ENCODE measurements around the gene BOD1L1.

Gene BOD1L1

DNA sequence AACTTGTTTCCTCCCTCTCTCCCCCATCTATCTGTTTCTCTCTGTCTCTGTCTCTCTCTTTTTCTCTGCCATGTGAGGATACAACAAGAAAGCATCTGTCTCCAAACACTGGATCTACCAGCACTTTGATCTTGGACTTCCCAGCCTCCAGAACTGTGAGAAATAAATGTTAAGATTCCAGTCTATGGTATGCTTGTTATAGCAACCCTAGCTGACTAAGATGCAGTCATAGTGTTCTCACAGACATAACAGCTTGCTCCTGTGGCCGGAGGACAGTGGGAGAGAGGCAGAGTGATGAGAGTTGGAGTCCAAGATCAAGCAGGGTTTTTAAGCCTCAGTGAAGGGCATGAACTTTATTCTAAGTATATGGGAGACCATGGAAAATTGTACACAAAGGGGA is 74.4 kb downstream of the BOD1L1 start:
- DNase-seq, result no peak

DNA sequence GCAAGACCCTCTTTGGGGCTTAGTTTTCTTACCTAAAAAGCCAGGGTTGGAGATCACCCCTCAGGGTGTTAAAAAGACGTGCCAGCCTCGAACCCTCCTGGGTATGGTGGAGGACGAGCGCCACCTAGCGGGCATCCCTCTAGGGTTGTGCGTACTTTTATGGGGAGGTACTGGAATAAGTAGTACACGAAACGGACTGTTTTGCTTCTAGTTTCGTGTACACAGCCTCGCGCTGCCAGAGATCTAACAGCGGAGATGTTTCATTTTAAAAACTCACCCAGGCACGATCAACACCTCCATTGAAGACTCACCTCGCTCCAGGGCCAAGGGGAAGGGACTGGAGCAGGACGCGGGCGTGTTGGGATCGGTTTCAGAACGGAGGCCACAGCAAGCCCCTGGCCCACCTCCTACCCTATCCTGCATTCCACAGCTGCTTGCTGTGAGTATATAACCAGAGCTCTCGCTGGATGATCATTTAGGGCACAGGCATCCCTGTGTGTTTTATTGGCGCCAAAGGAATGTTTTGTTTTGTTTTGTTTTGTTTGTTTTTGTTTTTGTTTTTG is 78.5 kb downstream of the BOD1L1 start:
- peak; percentile 57 for DNase-seq

DNA sequence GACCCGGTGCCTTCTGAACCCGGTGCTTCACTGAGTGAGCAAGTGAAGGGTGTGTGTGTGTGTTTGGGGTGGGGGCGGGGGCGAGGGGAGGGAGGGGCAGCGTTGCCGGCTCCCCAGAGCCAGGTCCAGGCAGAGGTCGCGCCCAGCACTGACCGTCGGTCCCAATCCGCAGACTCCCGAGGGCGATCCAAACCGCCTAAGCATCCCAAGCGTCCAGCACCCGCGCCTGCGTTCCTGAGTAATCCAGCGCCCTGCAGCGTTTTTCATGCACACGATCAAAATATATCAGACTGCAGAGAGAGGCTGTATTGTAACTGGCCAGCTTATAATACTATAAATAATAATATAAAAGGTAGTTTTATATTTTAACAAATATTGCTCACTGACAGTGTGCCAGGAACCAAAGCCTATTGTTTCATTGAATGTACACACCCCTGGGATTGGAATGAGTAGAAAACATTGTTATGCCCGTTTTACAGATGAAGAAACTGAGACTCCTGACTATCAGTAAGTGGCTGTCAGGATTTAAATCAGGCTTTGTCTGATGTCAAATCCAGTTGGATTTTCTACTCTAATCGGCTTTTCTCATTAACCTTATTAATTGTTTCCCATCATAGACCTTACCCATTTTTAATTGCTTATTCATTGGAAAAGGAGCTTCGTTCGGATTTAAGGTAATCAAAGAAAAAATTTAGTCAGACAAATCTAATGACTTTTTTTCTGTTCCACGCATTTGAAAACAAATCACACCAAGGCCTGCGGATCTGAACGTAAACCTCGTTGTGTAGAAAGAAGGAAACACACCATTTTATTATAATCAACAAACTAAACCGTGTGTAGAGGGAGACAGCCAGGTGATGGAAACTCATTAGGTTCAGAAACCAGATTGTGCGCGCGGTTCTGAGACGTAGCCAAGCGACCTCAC is 79.2 kb downstream of the BOD1L1 start:
- no peak for DNase-seq

DNA sequence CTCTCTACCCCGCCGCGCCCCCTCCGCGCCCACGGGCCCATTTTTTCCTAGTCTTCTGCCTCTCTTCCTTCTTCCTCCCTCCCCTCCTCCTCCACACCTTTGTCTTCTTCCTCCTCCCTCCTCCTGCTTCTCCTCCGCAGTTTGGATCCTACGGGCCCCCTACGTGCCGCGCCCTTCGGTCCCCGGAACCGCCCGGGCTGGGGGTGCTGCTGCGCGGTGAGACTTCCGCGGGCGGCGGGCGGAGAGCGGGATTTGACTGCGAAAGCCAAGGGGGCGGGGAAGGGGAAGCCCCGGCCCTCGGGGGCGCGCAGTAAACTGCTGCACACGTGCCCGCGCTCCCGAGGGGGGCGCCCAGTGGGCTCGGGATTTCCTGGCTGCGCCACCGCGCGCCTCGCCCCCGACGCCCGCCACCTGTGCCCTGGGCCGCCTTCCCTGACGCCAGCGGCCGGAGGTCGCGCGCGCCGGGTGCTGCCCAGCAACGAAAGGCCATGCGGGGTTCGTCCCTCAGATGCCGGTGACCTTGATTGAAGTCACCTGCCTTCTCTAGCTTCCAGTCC is 80.0 kb downstream of the BOD1L1 start:
- DNase-seq, result no peak

DNA sequence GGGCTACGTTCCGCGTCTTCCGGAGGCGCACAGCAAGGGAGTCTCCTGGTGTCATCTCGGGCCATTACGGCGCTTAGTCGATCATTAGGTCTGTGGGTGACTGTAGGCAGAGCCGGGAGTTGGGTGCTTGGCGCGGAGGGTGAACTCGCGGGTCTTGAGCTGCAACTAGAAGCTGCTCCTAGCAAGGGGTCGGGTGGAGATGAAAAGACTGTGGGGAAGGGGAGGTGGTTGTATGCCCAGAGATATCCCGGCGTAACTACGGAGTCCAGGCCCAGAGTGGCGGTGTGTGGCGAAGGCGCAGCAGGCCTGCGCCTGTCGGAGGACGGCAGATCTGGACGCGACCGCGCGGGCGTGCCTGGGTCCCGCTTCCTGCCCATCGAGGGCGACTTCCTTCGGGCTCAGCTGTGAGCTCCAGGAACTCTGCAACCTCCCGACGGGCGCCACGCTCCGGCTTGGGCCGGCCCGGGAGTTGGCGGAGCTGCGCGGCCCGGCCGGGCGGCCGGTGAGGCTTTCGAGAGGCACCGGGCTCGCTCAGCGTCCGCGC is 80.5 kb downstream of the BOD1L1 start:
- no peak for DNase-seq

DNA sequence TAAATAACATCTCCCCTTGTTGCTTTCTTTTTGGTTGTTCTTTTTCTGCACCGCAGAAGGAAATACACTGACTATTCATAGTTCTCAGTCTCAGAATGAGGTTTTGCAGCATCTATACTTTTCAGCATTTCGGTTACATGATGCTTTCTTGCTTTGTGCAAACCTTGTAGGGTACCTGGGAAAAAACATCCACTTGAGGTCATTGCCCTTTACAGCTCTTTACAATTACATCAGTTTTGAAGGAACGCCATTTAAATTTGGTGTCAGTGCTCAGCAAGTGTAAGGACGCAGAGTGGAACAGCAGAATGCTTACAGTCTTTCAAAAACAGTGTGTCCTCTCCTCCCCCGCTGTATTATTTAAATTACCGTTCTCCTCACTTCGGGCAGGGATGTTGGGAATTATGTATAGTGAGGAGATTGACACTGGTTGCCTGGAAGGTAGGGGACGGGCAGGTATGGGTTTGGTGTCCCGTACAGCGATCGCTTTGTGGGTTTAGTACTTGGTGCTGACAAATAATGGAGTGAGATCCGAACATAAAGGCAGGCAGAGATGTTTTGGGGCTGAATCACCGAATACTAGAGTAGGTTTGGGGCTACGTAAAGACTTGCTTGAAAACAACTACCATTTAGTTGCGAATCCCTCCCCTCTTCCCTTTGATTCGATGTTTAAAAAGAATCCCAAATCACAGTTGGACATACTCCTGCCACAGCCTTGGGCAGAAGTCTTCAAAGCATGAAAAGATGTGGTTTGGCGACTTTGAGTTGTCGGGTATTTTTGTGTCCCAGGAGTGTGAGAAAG is 81.2 kb downstream of the BOD1L1 start:
- no peak for DNase-seq

DNA sequence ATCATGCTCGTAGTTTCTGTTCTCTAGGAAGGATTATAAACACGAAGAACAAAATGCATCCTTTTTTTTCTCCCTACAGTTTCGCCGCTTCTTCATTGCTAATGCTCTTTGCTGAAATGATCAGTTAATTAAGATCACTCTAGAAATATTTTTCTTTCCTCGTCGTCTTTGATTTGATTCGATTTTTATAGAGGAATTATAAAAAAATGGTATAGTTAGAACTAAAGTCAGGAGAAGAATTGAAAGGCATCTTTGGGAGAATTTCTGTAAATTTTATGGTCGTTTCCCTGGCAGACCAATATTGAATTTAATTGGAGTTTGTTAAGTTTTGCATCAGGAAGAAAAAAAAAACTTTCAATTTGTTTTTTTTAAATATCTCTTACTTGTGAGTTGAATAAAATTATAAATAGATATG is 82.1 kb downstream of the BOD1L1 start:
- no peak for DNase-seq

DNA sequence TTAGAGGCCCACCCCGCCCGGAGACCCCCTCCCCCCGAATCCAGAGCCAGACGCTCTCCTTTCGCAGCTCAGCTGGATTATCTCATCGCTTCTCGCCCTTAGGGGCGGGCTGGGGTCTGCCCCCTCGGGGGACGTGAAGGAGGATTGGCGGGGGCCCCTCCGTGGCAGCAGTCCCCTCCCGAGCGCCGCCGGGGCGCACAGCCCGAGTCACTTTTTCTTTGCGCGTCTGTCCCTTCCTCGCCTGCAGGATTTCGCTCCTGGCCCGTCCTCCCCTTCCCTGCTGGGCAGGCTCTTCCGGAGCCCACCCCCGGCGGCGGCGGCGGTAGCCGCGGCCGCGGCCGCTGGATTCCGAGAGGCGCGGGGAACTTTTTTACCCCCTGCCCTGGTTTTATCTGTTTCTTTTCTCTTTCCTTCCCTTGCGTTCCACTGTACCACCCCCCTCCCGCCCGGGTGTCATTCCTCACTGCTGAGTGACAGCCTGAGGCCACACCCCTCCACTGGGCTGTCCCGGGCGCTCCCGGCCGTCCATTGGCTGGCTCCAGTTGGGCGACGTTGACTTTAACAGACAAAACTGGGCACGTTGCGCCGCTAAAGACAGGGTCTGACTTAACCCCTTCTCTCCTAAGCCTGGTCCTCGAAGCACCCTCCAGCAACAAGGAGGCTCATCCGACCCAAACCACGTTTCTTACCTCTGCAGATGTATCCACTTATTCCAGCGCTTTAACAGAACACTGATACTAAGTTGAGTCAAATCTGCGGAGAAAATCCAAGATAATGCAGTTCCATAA is 82.7 kb downstream of the BOD1L1 start:
- DNase-seq, result peak; percentile 44

DNA sequence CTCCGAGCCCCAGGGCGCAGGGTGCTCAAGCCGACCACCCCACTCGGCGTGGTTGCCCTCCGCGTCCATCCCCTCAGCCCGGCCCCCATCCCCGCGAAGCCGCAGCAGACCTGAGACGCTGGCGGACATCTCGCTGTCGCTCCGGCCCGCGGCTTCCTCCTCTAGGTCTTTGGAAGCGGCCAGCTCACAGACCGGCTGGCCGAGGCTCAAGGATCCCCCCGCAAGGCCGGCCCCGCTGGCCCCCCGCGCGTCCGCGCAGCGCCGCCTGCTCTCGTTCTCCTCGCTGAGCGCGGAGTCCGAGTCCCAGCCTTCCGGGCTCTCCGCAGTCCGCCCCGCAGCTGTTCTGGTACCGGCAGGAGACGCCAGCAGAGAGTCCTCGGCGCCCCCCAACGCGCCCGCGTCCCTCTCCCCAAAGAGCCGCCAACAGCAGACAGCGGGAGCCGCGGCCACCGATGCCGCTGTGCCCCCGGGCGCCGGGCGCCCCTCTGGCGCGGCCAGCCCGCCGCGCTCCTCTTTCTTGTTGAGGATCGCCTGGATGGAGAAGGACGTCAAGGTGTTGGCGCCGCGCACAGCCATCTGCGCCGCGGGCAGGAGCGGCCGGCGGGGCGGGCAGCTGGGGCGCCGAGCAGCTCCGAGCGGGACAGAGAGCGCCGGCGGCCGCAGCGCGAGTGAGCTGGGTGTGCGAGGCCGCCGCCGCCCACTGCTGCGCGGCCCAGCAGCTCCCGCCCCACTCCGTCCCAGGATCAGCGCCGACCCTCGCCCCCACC is 83.5 kb downstream of the BOD1L1 start, which contains the start of gene NKX3-2:
NKX3-2 (minus strand) TSS at position 670 of the 767 bp plus-strand sequence; CDS start at position 576, 94 bp downstream.
- DNase-seq, result no peak

DNA sequence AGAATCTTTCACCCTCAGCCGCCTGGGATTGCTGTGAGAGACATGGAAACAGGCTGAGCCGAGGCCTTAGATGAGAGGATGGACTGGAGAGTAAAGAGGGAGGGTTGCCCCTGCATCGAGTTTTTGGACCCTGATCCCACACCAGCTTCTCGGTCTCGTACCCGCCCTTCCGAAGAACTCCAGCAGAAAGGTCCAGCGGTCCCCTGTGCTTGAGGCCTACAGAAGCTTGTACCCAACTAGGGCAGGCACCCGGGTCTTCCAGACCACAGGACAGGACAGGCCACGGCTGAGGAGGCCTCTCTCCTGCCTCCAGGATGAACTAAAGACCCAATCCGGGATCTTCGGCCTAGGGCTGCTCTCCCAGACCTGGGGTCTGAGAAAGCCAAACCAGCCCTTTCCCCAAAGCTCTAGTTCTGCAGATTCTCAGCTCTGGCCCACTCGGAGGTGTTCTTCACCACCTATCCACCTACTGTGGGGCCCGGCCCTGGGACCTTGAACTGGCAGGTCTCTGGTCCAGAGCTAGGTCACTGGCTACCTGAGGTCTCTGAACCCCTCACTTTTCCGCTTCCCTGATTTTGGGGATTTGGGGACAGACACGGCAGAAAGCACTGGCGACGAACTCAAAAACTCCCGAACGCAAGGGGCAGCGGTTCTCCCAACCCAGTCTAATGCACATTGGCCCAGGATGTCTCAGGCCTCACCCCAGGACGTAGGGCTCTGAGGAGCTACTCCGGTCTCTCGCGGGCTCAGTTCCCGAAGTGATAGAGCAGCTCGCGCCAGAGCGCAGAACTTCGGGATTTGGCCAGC is 84.3 kb downstream of the BOD1L1 start:
- DNase-seq, result no peak

DNA sequence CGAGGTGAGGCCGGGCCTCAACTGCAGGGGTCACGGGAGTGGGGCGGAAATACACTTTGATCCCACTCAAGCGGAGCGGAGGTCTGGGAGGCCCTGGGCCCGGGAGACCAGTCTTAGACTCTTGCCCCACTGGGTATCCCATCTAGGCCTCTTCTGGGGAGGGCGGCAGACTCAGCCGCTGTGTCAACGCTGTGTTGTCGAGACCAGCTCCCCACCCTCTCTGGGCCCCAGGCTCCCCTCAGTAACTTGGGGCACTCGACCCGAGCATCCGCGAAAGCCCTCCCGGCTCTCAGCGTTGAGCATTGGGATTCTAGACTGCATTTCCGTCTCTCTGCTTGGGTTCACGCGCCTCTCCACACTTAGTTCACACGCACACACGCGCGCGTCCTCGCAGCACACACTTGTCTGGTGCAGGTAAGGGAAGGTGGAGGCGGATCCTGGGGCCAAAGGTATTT is 84.9 kb downstream of the BOD1L1 start:
- no peak for DNase-seq

DNA sequence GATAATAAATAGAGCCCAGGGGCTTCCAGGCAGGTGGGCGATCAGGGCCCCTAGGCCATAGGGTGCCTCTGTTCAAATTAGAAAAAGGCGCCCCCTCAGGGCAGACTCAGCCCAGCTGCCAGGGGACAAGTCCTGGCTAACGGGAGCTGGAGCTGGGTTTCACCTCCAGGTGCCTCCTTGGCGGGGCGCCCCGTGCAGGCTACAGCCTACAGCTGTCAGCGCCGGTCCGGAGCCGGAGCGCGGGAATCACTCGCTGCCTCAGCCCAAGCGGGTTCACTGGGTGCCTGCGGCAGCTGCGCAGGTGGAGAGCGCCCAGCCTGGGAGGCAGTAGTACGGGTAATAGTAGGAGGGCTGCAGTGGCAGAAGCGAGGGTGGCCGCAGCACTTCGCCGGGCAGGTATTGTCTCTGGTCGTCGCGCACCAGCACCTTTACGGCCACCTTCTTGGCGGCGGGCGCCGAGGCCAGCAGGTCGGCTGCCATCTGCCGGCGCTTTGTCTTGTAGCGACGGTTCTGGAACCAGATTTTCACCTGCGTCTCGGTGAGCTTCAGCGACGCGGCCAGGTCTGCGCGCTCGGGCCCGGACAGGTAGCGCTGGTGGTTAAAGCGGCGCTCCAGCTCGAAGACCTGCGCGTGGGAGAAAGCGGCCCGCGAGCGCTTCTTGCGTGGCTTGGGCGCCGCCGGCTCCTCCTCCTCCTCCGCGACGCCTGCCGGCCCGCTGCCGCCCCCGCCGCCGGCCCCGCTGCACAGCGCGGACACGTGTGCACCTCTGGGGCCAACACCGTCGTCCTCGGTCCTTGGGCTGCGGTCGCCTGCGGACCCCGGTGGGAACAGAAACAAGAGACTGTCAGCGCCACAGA is 85.6 kb downstream of the BOD1L1 start:
- DNase-seq, result no peak

DNA sequence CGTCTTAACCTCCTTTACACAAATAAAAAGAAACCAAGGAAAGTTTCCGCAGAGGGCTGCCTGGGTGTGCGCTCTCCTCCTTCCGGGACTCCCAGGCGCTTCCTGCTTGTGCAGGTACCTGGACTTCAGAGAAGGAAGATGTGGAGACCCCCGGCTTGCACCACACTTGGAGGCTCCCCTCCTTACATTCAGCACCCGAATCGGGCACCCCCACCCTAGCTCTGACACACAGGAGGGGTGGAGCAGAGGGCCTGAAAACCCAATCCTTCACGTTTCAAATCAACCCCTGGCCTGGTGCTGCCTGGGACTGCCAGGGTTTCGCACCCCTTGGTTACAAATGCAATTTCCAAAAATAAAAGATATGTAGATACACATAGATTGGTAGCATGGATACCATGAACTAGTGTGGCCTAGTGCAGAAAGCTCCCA is 86.3 kb downstream of the BOD1L1 start:
- DNase-seq, result no peak

DNA sequence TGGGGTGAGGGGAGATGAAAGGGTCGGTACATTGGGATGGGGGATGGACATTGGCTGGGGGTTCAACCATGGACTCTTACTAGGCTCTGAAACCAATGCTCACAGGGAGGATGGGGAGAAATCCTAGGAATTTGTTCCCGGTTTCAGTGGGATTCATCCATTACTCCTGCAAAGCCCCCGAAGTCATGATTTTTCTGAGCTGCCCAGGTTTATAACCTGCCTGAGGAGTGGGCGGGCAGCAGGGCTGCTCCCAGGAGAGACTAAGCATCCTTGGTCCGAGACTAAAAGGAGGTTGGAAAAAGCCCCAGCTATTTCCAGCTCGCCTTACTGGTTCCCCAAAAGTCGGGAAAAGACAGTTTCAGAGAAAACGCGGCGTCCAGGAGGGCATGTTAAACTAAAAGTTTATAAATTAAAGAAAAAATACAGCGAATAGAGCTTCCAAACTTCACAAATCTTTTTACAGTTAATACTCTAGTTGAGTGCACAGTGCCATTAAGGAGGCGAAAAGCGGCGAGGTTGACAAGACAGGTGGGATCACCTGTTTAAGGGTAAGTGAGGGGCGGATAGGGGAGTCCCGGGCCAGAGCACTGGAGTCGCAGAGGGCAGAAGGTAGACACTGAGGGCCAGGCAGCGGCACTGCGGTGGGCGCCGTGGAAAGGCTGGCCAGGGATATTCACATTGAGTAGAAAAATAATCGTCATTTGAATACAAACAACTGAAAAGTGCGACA is 86.9 kb downstream of the BOD1L1 start:
- DNase-seq, result no peak

DNA sequence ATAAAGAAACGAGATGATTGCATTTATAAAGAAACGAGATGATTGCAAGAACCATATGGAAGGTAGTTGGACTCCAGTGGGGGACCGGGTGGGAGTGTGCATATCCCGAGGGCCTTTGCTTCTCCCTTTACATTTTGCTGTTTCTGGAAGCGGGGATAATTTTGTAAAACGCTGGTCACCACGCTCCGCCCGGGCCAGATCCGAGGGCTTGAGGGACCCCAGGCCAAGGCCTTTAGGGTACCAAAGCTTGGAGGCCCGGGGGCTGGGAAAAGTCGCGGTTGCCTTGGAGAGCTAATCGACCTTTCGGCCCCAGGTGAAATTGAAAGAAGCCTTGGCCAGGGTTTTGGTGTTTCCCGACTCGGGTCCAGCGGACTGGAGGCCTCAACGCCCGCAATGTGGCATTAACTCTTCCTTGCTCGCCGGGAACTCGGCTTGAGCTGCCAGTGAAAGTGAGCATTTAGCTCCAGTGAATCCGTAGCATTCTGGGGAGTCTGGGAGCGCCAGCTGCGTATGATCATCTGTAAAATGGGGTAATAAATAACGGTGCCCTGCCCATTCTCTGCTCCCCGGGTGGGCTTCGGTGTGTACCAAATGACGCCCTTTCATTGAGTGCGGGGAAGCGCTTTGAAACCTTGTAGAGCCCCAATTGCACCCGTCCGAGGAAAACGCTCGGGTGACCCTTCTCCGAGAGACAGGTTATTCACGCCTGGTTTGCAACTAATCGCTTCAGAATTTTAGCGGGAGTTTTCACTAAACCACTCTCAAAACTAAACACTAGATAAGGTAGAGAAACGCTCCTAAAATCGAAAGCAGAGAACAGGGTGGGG is 87.7 kb downstream of the BOD1L1 start:
- DNase-seq, result no peak

DNA sequence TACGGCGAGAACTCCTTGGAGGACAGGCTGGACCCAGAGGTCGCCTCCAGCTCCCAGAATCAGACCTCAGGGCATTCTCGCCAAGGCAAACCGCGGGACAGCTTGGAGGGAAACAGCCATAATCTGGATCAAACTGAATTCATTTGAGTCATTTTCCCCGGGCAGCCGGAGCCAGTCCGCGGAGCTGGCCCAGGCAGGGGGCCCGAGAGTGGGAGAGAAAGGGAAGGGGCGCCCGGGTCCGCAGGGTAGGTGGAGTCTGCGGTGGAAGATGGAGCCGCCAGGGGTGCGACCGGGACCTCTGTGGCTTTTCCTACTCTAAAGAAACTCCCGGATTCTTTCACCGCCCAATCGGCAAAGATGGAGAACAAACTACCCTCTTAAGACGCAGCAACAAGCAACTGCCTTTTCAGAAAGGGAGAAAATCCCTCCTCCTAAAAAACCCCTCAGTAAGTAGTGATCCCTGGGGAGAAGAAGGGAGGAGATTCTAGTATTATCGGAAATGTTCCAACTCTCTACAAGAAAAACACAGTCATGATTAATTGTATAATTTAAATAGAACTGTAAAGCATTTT is 88.4 kb downstream of the BOD1L1 start:
- DNase-seq, result no peak

DNA sequence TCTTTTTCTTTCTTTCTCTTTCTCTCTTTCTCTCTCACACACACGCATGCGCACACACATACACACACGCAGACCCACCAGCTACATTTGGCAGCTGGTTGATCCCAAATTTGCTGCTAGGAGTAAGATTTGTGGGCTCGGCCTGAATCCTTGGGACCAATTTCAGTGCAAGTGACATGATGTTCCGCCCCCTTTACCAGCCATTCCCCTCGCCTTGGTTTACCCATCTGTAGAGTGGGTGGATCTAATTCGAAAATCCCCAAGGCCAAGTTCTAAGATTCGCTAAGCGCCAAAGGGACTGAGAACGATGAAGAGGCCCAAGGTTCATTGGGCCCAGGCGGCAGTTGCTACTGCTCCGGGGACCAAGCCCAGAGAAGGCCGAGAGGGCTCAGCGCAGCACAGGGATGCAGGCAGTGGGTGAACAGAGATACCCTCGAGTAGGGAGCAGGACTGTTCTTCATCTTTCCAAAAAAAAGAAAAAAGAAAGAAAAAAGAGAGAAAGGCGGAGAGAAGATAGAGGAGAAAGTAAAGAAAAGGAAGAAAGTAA is 89.0 kb downstream of the BOD1L1 start:
- no peak for DNase-seq

Data from NCI-H1105 treated with DMSO at 0.1 percent for 48 hours (cell line).